WTC11 (cell line): ENCODE measurements around the gene KLRF1. TPM values are rescaled to one million over a fixed set of nuclear protein-coding genes. Genes with fewer than 3 reads are reported as not detected.

Experiments used
- ATAC-seq: fragments of 200-7000 bp; cut with Tn5 transposase; 2 replicates; pipeline ENCODE4 v1.10.0; 2021; ENCODE audit warnings: mild to moderate bottlenecking, moderate library complexity
- CTCF ChIA-PET: fragments of 300-600 bp; sonication (Branson Sonifier 250); formaldehyde crosslinking; loops from one replicate; lab custom pipeline; 2021; ENCODE audit warnings: antibody characterized with exemption; lab: Charles Lee
- POLR2A ChIA-PET: fragments of 350-600 bp; sonication (Branson Sonifier 250); formaldehyde crosslinking; loops from one replicate; lab custom pipeline; 2021; ENCODE audit warnings: antibody characterized with exemption; lab: Charles Lee
- DNase-seq: peaks from one replicate; pipeline ENCODE4 v3.0.0; 2021; ENCODE audit warnings: low spot score
- H3K27ac Mint-ChIP-seq: 2 replicates; pipeline ENCODE4 v1.8.0; 2021; ENCODE audit warnings: mixed read lengths
- H3K27me3 Mint-ChIP-seq: 2 replicates; pipeline ENCODE4 v1.8.0; 2021; ENCODE audit warnings: low read depth, mild to moderate bottlenecking, moderate library complexity, mixed read lengths
- H3K36me3 Mint-ChIP-seq: 2 replicates; pipeline ENCODE4 v1.8.0; 2021; ENCODE audit warnings: mixed read lengths
- H3K4me1 Mint-ChIP-seq: 2 replicates; pipeline ENCODE4 v1.8.0; 2022; ENCODE audit warnings: mixed read lengths
- H3K4me3 Mint-ChIP-seq: 2 replicates; pipeline ENCODE4 v1.8.0; 2021; ENCODE audit warnings: mild to moderate bottlenecking, moderate library complexity, mixed read lengths
- H3K9me3 Mint-ChIP-seq: 2 replicates; pipeline ENCODE4 v1.8.0; 2021; ENCODE audit warnings: mixed read lengths
- ARID4B ChIP-seq: sonication (generic); formaldehyde crosslinking; IDR thresholded peaks from 2 replicates; pipeline ENCODE4 v1.8.0; 2023; ENCODE audit warnings: missing genetic modification reagents, mild to moderate bottlenecking, borderline replicate concordance
- ATF6 ChIP-seq: sonication (generic); formaldehyde crosslinking; IDR thresholded peaks from 2 replicates; pipeline ENCODE4 v1.8.1; 2023; ENCODE audit warnings: mild to moderate bottlenecking, missing genetic modification reagents
- CBFB ChIP-seq: sonication (generic); formaldehyde crosslinking; IDR thresholded peaks from 2 replicates; pipeline ENCODE4 v1.8.1; 2022; ENCODE audit warnings: mild to moderate bottlenecking, low read depth, missing genetic modification reagents
- CDX4 ChIP-seq: fragments of 250-450 bp; sonication (Bioruptor Pico); IDR thresholded peaks from 2 replicates; pipeline ENCODE4 v1.9.0; 2021; ENCODE audit warnings: moderate library complexity, mild to moderate bottlenecking, inconsistent platforms, borderline replicate concordance
- E2F1 ChIP-seq: sonication (generic); formaldehyde crosslinking; IDR thresholded peaks from 2 replicates; pipeline ENCODE4 v1.8.0; 2022; ENCODE audit warnings: mild to moderate bottlenecking, missing genetic modification reagents
- E2F5 ChIP-seq: sonication (generic); formaldehyde crosslinking; IDR thresholded peaks from 2 replicates; pipeline ENCODE4 v1.8.1; 2022; ENCODE audit warnings: mild to moderate bottlenecking, moderate library complexity, missing genetic modification reagents
- FOXP1 ChIP-seq: sonication (generic); formaldehyde crosslinking; IDR thresholded peaks from 2 replicates; pipeline ENCODE4 v1.8.0; 2022; ENCODE audit warnings: missing genetic modification reagents, mild to moderate bottlenecking, moderate library complexity, borderline replicate concordance
- GRHL2 ChIP-seq: fragments of 250-450 bp; sonication (Bioruptor Pico); IDR thresholded peaks from 2 replicates; pipeline ENCODE4 v1.8.0; 2022; ENCODE audit warnings: mild to moderate bottlenecking, moderate library complexity; ENCODE audit not compliant: insufficient replicate concordance, severe bottlenecking
- HMGXB4 ChIP-seq: sonication (generic); formaldehyde crosslinking; IDR thresholded peaks from 2 replicates; pipeline ENCODE4 v1.8.1; 2023; ENCODE audit warnings: mild to moderate bottlenecking, moderate library complexity, missing genetic modification reagents
- IRF1 ChIP-seq: sonication (generic); formaldehyde crosslinking; IDR thresholded peaks from 2 replicates; pipeline ENCODE4 v1.8.0; 2023; ENCODE audit warnings: missing genetic modification reagents
- JUN ChIP-seq: sonication (generic); formaldehyde crosslinking; IDR thresholded peaks from 2 replicates; pipeline ENCODE4 v1.8.0; 2023; ENCODE audit warnings: mild to moderate bottlenecking, missing genetic modification reagents
- MLX ChIP-seq: sonication (generic); formaldehyde crosslinking; IDR thresholded peaks from 2 replicates; pipeline ENCODE4 v1.8.1; 2023; ENCODE audit warnings: mild to moderate bottlenecking, missing genetic modification reagents, moderate library complexity
- RELA ChIP-seq: sonication (generic); formaldehyde crosslinking; IDR thresholded peaks from 2 replicates; pipeline ENCODE4 v1.8.1; 2022; ENCODE audit warnings: missing genetic modification reagents, mild to moderate bottlenecking, borderline replicate concordance
- SP1 ChIP-seq: sonication (generic); formaldehyde crosslinking; conservative IDR thresholded peaks from 2 replicates; pipeline ENCODE4 v1.8.1; 2022; ENCODE audit warnings: missing genetic modification reagents
- TEAD4 ChIP-seq: sonication (generic); formaldehyde crosslinking; IDR thresholded peaks from 2 replicates; pipeline ENCODE4 v1.8.0; 2022; ENCODE audit warnings: mild to moderate bottlenecking, missing genetic modification reagents
- ZNF138 ChIP-seq: sonication (generic); formaldehyde crosslinking; conservative IDR thresholded peaks from 2 replicates; pipeline ENCODE4 v1.8.1; 2022; ENCODE audit warnings: mild to moderate bottlenecking, moderate library complexity, missing genetic modification reagents
- ZNF396 ChIP-seq: fragments of 250-450 bp; sonication (Bioruptor Pico); IDR thresholded peaks from 2 replicates; pipeline ENCODE4 v1.8.0; 2021; ENCODE audit warnings: mild to moderate bottlenecking, moderate library complexity, borderline replicate concordance
- ZNF512 ChIP-seq: sonication (generic); formaldehyde crosslinking; IDR thresholded peaks from 2 replicates; pipeline ENCODE4 v1.8.1; 2022; ENCODE audit warnings: missing genetic modification reagents, borderline replicate concordance
- total RNA-seq: library from RNA; stranded (reverse); gene quantifications from 3 replicates; pipeline ENCODE4 v1.2.3, GENCODE V29; 2021

KLRF1 gene
- total RNA-seq, 1 experiment from 2014 or later, result not detected

- no peak for TF ChIP-seq ZNF512
- no peak for TF ChIP-seq CBFB (CRISPR knock-in tag)
- TF ChIP-seq TEAD4 (CRISPR knock-in tag), result no peak
Measured at GRCh38 chr12:9856151-9856550, 28.9 kb downstream of the KLRF1 start (continued).

- no peak for ATAC-seq
- Mint-ChIP-seq H3K27me3 (no peaks in the 10 kb centered on the region), H3K36me3 (no peaks in the 10 kb centered on the region), H3K4me3 (no peak overlapping the region), H3K9me3 (no peaks in the 10 kb centered on the region), H3K27ac (no peak overlapping the region), H3K4me1 (peaks cover 28% of the 10 kb centered on the region)
- TF ChIP-seq HMGXB4 (CRISPR knock-in tag) (no peak), ATF6 (no peak), E2F1 (CRISPR knock-in tag) (no peak), E2F5 (CRISPR knock-in tag) (no peak)
- no peak for DNase-seq
- ChIA-PET POLR2A (no interaction called here), CTCF (no interaction called here)
Measured at GRCh38 chr12:9856894-9857293, 29.6 kb downstream of the KLRF1 start.

- no peak for DNase-seq
- POLR2A ChIA-PET, result no interaction called here
- Mint-ChIP-seq H3K4me3 (no peak overlapping the region), H3K27me3 (no peaks in the 10 kb centered on the region), H3K36me3 (no peaks in the 10 kb centered on the region), H3K27ac (no peak overlapping the region), H3K4me1 (peaks cover 17% of the 10 kb centered on the region), H3K9me3 (no peaks in the 10 kb centered on the region)
- no peak for ATAC-seq
- CTCF ChIA-PET, result no interaction called here
- no peak for TF ChIP-seq JUN (CRISPR knock-in tag)
- no peak for TF ChIP-seq CDX4 (CRISPR knock-in tag)
- TF ChIP-seq SP1 (CRISPR knock-in tag), result no peak
- no peak for TF ChIP-seq RELA (CRISPR knock-in tag)
- no peak for TF ChIP-seq ARID4B (CRISPR knock-in tag)
- TF ChIP-seq CBFB (CRISPR knock-in tag), result no peak
- no peak for TF ChIP-seq ZNF138 (CRISPR knock-in tag)
- no peak for TF ChIP-seq FOXP1 (CRISPR knock-in tag)
- no peak for TF ChIP-seq ZNF396
- TF ChIP-seq GRHL2, result no peak
- no peak for TF ChIP-seq IRF1 (CRISPR knock-in tag)
- no peak for TF ChIP-seq MLX (CRISPR knock-in tag)
Measured at GRCh38 chr12:9858135-9858534, 30.9 kb downstream of the KLRF1 start.
